ENCODE measurements around the gene PAX3.

PAX3 gene

DNA sequence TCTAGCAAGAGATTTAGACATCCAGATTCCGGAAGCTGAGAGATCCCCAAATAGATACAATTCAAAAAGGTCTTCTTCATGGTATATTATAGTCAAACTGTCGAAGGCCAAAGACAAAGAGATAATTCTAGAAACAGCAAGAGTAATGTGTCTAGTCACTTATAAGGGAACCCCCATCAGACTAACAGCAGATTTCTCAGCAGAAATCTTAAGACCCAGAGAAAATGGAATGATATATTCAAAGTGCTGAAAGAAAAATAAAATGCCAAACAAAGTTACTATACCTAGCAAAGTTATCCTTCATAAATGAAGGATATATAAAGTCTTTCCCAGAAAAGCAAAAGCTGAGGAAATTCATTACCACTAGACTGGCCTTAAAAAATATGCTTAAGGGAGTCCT lies 36.1 kb upstream of the PAX3 start:
- no peak for TF ChIP-seq FOXP2 (optimal IDR thresholded peaks at IDR 0.05; ENCODE audit: borderline replicate concordance, extremely low read depth, extremely low read length, insufficient read depth)
- TF ChIP-seq POLR2AphosphoS5 (IDR thresholded peaks at IDR 0.05; ENCODE audit: low read depth, low read length), result no peak
- no peak for TF ChIP-seq TAF1 (IDR thresholded peaks at IDR 0.05; ENCODE audit: borderline replicate concordance, insufficient read depth, low read length)
- TF ChIP-seq, protein P1, sequence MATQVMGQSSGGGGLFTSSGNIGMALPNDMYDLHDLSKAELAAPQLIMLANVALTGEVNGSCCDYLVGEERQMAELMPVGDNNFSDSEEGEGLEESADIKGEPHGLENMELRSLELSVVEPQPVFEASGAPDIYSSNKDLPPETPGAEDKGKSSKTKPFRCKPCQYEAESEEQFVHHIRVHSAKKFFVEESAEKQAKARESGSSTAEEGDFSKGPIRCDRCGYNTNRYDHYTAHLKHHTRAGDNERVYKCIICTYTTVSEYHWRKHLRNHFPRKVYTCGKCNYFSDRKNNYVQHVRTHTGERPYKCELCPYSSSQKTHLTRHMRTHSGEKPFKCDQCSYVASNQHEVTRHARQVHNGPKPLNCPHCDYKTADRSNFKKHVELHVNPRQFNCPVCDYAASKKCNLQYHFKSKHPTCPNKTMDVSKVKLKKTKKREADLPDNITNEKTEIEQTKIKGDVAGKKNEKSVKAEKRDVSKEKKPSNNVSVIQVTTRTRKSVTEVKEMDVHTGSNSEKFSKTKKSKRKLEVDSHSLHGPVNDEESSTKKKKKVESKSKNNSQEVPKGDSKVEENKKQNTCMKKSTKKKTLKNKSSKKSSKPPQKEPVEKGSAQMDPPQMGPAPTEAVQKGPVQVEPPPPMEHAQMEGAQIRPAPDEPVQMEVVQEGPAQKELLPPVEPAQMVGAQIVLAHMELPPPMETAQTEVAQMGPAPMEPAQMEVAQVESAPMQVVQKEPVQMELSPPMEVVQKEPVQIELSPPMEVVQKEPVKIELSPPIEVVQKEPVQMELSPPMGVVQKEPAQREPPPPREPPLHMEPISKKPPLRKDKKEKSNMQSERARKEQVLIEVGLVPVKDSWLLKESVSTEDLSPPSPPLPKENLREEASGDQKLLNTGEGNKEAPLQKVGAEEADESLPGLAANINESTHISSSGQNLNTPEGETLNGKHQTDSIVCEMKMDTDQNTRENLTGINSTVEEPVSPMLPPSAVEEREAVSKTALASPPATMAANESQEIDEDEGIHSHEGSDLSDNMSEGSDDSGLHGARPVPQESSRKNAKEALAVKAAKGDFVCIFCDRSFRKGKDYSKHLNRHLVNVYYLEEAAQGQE (IDR thresholded peaks at IDR 0.05; ENCODE audit: insufficient read depth in 1 of 2, low read depth in 2 of 2, low read length in 2 of 2), result no peak
- no peak for TF ChIP-seq SIN3A (IDR thresholded peaks at IDR 0.05; ENCODE audit: borderline replicate concordance, insufficient read depth, low read length)

DNA sequence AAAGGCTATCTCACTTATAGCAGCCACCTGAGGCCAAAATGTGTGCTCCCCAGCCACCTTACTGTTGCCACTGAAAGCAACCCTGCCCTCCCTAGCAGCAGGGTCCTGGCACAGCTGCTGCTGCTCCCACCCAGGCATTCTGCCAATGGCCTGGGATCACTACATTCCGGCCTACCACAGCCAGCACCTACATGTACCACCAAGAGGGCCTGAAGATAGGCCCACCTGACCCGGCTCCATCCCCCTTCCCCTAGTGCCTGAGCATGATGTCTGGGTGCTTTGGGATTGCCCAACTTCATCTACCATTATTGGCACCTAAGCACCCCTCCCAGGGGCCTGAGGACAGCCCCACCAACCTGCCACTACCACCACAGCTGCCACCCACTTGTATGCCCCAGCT lies 34.6 kb upstream of the PAX3 start:
- TF ChIP-seq POLR2AphosphoS5 (IDR thresholded peaks at IDR 0.05; ENCODE audit: low read depth, low read length) (no peak), FOXP2 (optimal IDR thresholded peaks at IDR 0.05; ENCODE audit: borderline replicate concordance, extremely low read depth, extremely low read length, insufficient read depth) (no peak), TAF1 (IDR thresholded peaks at IDR 0.05; ENCODE audit: borderline replicate concordance, insufficient read depth, low read length) (no peak), SIN3A (IDR thresholded peaks at IDR 0.05; ENCODE audit: borderline replicate concordance, insufficient read depth, low read length) (no peak)
- TF ChIP-seq, protein P1 (IDR thresholded peaks at IDR 0.05; ENCODE audit: insufficient read depth in 1 of 2, low read depth in 2 of 2, low read length in 2 of 2), result no peak

- TF ChIP-seq TAF1 (IDR thresholded peaks at IDR 0.05; ENCODE audit: borderline replicate concordance, insufficient read depth, low read length) (no peak), POLR2AphosphoS5 (IDR thresholded peaks at IDR 0.05; ENCODE audit: low read depth, low read length) (no peak), SIN3A (IDR thresholded peaks at IDR 0.05; ENCODE audit: borderline replicate concordance, insufficient read depth, low read length) (no peak), FOXP2 (optimal IDR thresholded peaks at IDR 0.05; ENCODE audit: borderline replicate concordance, extremely low read depth, extremely low read length, insufficient read depth) (no peak)
- TF ChIP-seq, protein P1 (IDR thresholded peaks at IDR 0.05; ENCODE audit: insufficient read depth in 1 of 2, low read depth in 2 of 2, low read length in 2 of 2), result no peak
Observed at GRCh38 chr2:222332116-222332515, 33.3 kb upstream of the PAX3 start.

GRCh38 chr2:222330910-222331309 lies 32.1 kb upstream of the PAX3 start:
- TF ChIP-seq POLR2AphosphoS5 (IDR thresholded peaks at IDR 0.05; ENCODE audit: low read depth, low read length), result no peak
- no peak for TF ChIP-seq TAF1 (IDR thresholded peaks at IDR 0.05; ENCODE audit: borderline replicate concordance, insufficient read depth, low read length)
- no peak for TF ChIP-seq FOXP2 (optimal IDR thresholded peaks at IDR 0.05; ENCODE audit: borderline replicate concordance, extremely low read depth, extremely low read length, insufficient read depth)
- TF ChIP-seq, protein P1 (IDR thresholded peaks at IDR 0.05; ENCODE audit: insufficient read depth in 1 of 2, low read depth in 2 of 2, low read length in 2 of 2), result no peak
- TF ChIP-seq SIN3A (IDR thresholded peaks at IDR 0.05; ENCODE audit: borderline replicate concordance, insufficient read depth, low read length), result no peak

- no peak for TF ChIP-seq POLR2AphosphoS5 (IDR thresholded peaks at IDR 0.05; ENCODE audit: low read depth, low read length)
- no peak for TF ChIP-seq FOXP2 (optimal IDR thresholded peaks at IDR 0.05; ENCODE audit: borderline replicate concordance, extremely low read depth, extremely low read length, insufficient read depth)
Observed at GRCh38 chr2:222322236-222322635, 23.4 kb upstream of the PAX3 start.
